ENCODE measurements around the gene AJAP1. TPM values are rescaled to one million over a fixed set of nuclear protein-coding genes. Genes with fewer than 3 reads are reported as not detected.

Gene AJAP1
- total and polyA plus RNA-seq, 2 of the 8 experiments (the other 6 are each of a cell fraction or from before 2014, with no cell fraction given) = 1.9 to 6.2 TPM

GRCh38 chr1:4657960-4658541, 3.6 kb downstream of the AJAP1 start (continued):
- TF ChIP-seq EGR1 (IDR thresholded peaks at IDR 0.05; ENCODE audit: borderline replicate concordance, low read depth, low read length) (no peak), CBX5 (IDR thresholded peaks at IDR 0.05; ENCODE audit: low read depth, low read length) (no peak), JUN (IDR thresholded peaks at IDR 0.05; ENCODE audit: low read depth, low read length) (no peak), SRF (IDR thresholded peaks at IDR 0.05; ENCODE audit: low read depth, low read length) (no peak), SAP30 (IDR thresholded peaks at IDR 0.05; ENCODE audit: insufficient read depth, insufficient replicate concordance, low read length) (no peak), POU5F1 (IDR thresholded peaks at IDR 0.05; ENCODE audit: low read depth, low read length) (no peak), GABPA (IDR thresholded peaks at IDR 0.05; ENCODE audit: borderline replicate concordance, insufficient read depth, low read length) (no peak)
- TF ChIP-seq, protein P1, sequence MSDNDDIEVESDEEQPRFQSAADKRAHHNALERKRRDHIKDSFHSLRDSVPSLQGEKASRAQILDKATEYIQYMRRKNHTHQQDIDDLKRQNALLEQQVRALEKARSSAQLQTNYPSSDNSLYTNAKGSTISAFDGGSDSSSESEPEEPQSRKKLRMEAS (IDR thresholded peaks at IDR 0.05) = no peak

Measured in H1 (cell line).